ENCODE measurements around the gene CHD3.

CHD3 gene

DNA sequence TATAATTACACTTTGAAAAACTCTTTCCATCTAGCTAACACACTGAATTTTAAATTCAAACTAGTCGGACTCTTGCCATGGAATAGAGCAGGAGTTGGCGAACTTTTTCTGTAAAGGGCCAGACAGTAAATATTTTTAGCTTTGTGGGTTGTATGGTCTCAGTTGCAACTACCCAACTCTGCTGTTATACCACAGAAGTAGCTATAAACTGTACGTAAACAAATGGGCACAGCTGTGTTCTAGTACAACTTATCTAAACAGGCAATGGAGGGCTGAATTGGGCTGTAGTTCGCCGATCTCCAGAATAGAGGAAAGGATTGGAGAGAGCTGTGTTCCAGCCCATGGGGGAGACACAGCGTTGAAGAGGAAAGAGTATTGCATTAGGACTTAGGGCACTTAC lies 52.2 kb downstream of the CHD3 start (continued):
- TF ChIP-seq ZNF280C (tag by site-specific recombination; IDR thresholded peaks at IDR 0.05) (no peak), HIC1 (tag by site-specific recombination; IDR thresholded peaks at IDR 0.05) (no peak), ZNF548 (tag by site-specific recombination; IDR thresholded peaks at IDR 0.05) (no peak), ZNF600 (tag by site-specific recombination; IDR thresholded peaks at IDR 0.05) (no peak), ZNF426 (tag by site-specific recombination; IDR thresholded peaks at IDR 0.05) (no peak), FEZF1 (tag by site-specific recombination; IDR thresholded peaks at IDR 0.05) (no peak)
- TF ChIP-seq, protein P1, sequence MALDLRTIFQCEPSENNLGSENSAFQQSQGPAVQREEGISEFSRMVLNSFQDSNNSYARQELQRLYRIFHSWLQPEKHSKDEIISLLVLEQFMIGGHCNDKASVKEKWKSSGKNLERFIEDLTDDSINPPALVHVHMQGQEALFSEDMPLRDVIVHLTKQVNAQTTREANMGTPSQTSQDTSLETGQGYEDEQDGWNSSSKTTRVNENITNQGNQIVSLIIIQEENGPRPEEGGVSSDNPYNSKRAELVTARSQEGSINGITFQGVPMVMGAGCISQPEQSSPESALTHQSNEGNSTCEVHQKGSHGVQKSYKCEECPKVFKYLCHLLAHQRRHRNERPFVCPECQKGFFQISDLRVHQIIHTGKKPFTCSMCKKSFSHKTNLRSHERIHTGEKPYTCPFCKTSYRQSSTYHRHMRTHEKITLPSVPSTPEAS (tag by site-specific recombination; IDR thresholded peaks at IDR 0.05), result no peak

GRCh38 chr17:7943291-7943690 lies 54.7 kb downstream of the CHD3 start:
- ChIA-PET POLR2A (interaction anchor here (3.1 kb wide), 1 partner anchor 11 kb away, joined by 22 read pairs; the partner anchor contains the start of genes CNTROB and TRAPPC1), CTCF (interaction anchor here (0.6 to 1.9 kb wide), 4 partner anchors 46 to 328 kb away, joined by 4 to 9 read pairs (median 4); no protein-coding TSS in a partner anchor)
- Histone ChIP-seq H3K4me3 (ENCODE audit: low read depth, low read length) (no peak overlapping the region), H3K4me1 (ENCODE audit: control insufficient read depth, insufficient read depth, low read length) (no peaks in the 10 kb centered on the region), H3K27ac (ENCODE audit: extremely low read depth, low read depth, low read length) (no peak overlapping the region), H3K36me3 (ENCODE audit: control insufficient read depth in 2 of 2, insufficient read depth in 1 of 2, low read length in 2 of 2) (peaks cover 86 to 90% of the 10 kb centered on the region in 2 experiments), H3K9me3 (ENCODE audit: control insufficient read depth, insufficient read depth, low read depth, low read length) (no peaks in the 10 kb centered on the region)
- no peak for TF ChIP-seq SP7 (tag by site-specific recombination; IDR thresholded peaks at IDR 0.05)
- TF ChIP-seq GLI4 (tag by site-specific recombination; IDR thresholded peaks at IDR 0.05), result no peak
- TF ChIP-seq FEZF1 (tag by site-specific recombination; IDR thresholded peaks at IDR 0.05), result no peak
- no peak for TF ChIP-seq KLF8 (tag by site-specific recombination; IDR thresholded peaks at IDR 0.05)
- TF ChIP-seq ZNF645 (tag by site-specific recombination; IDR thresholded peaks at IDR 0.05), result no peak
- TF ChIP-seq ZNF571 (tag by site-specific recombination; IDR thresholded peaks at IDR 0.05), result no peak
- no peak for TF ChIP-seq ZNF302 (tag by site-specific recombination; IDR thresholded peaks at IDR 0.05; ENCODE audit: low read depth)
- no peak for TF ChIP-seq ZNF404 (tag by site-specific recombination; IDR thresholded peaks at IDR 0.05)

- Histone ChIP-seq H3K4me3 (ENCODE audit: low read depth, low read length) (no peak overlapping the region), H3K9me3 (ENCODE audit: control insufficient read depth, insufficient read depth, low read depth, low read length) (no peaks in the 10 kb centered on the region), H3K36me3 (ENCODE audit: control insufficient read depth in 2 of 2, insufficient read depth in 1 of 2, low read length in 2 of 2) (peaks cover 87 to 92% of the 10 kb centered on the region in 2 experiments), H3K4me1 (ENCODE audit: control insufficient read depth, insufficient read depth, low read length) (no peaks in the 10 kb centered on the region), H3K27ac (ENCODE audit: extremely low read depth, low read depth, low read length) (no peak overlapping the region)
- CTCF ChIA-PET, result interaction anchor here (1.2 to 1.9 kb wide), 4 partner anchors 45 to 113 kb away, joined by 3 to 9 read pairs (median 4); no protein-coding TSS in a partner anchor
- POLR2A ChIA-PET, result interaction anchor here (2.0 to 3.1 kb wide), 2 partner anchors 12 to 29 kb away, joined by 4 to 22 read pairs; partner anchors contain the start of genes CNTROB, RNF227 and TRAPPC1
- TF ChIP-seq ELK4 (IDR thresholded peaks at IDR 0.05; ENCODE audit: borderline replicate concordance, low read depth, low read length) (no peak), ZNF510 (tag by site-specific recombination; IDR thresholded peaks at IDR 0.05; ENCODE audit: insufficient replicate concordance) (no peak), ZNF433 (tag by site-specific recombination; IDR thresholded peaks at IDR 0.05; ENCODE audit: low read depth) (no peak), BCL11A (tag by site-specific recombination; IDR thresholded peaks at IDR 0.05; ENCODE audit: low read depth) (no peak), ZNF404 (tag by site-specific recombination; IDR thresholded peaks at IDR 0.05) (no peak), OSR2 (tag by site-specific recombination; IDR thresholded peaks at IDR 0.05) (no peak), ZNF596 (tag by site-specific recombination; IDR thresholded peaks at IDR 0.05) (no peak)
- TF ChIP-seq, protein P2, sequence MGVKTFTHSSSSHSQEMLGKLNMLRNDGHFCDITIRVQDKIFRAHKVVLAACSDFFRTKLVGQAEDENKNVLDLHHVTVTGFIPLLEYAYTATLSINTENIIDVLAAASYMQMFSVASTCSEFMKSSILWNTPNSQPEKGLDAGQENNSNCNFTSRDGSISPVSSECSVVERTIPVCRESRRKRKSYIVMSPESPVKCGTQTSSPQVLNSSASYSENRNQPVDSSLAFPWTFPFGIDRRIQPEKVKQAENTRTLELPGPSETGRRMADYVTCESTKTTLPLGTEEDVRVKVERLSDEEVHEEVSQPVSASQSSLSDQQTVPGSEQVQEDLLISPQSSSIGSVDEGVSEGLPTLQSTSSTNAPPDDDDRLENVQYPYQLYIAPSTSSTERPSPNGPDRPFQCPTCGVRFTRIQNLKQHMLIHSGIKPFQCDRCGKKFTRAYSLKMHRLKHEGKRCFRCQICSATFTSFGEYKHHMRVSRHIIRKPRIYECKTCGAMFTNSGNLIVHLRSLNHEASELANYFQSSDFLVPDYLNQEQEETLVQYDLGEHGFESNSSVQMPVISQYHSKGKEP (tag by site-specific recombination; IDR thresholded peaks at IDR 0.05), result no peak
- TF ChIP-seq, protein P3, sequence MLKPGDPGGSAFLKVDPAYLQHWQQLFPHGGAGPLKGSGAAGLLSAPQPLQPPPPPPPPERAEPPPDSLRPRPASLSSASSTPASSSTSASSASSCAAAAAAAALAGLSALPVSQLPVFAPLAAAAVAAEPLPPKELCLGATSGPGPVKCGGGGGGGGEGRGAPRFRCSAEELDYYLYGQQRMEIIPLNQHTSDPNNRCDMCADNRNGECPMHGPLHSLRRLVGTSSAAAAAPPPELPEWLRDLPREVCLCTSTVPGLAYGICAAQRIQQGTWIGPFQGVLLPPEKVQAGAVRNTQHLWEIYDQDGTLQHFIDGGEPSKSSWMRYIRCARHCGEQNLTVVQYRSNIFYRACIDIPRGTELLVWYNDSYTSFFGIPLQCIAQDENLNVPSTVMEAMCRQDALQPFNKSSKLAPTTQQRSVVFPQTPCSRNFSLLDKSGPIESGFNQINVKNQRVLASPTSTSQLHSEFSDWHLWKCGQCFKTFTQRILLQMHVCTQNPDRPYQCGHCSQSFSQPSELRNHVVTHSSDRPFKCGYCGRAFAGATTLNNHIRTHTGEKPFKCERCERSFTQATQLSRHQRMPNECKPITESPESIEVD (tag by site-specific recombination; IDR thresholded peaks at IDR 0.05), result no peak
Observed at GRCh38 chr17:7944326-7944725, 55.7 kb downstream of the CHD3 start.
